Measurements from ENCODE around the gene PPFIBP2.

The PPFIBP2 gene

DNA sequence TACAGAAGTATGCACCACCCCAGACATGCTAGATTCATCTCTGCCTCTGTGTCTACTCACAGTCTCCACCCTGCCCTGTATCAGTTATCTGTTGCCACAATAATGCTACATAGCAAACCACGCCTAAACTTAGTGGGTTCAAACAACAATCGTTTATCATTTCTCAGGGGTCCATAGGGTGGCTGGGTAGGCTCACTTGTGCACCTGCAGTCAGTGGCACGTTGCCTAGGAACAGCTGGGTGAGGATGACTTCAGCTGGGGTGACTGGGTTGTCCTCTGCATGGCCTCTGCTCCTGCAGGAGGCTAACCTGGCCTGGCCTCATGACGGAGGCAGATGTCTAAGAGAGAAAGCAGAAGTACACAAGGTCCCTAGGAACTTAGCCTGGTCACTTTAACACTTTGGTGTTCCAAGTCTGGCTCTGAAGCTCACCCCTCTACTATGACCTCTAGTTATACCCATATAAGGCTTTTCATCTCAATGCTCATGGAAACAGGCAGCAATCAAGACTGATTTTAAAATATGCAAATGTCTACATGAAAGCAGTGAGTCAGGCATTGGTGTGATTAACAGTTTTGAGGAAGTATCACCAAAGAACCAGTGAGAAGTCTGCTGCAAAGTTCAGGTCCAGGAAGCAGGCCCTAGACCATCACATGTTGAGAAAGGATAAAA, 17.8 kb upstream of the PPFIBP2 start:
- H3K4me3 ChIP-seq (ENCODE audit: low read length), result no peak overlapping the region
- peak; percentile 11 for DNase-seq (ENCODE audit: low read depth)
- TF ChIP-seq, protein P1, sequence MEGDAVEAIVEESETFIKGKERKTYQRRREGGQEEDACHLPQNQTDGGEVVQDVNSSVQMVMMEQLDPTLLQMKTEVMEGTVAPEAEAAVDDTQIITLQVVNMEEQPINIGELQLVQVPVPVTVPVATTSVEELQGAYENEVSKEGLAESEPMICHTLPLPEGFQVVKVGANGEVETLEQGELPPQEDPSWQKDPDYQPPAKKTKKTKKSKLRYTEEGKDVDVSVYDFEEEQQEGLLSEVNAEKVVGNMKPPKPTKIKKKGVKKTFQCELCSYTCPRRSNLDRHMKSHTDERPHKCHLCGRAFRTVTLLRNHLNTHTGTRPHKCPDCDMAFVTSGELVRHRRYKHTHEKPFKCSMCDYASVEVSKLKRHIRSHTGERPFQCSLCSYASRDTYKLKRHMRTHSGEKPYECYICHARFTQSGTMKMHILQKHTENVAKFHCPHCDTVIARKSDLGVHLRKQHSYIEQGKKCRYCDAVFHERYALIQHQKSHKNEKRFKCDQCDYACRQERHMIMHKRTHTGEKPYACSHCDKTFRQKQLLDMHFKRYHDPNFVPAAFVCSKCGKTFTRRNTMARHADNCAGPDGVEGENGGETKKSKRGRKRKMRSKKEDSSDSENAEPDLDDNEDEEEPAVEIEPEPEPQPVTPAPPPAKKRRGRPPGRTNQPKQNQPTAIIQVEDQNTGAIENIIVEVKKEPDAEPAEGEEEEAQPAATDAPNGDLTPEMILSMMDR (IDR thresholded peaks at IDR 0.05; ENCODE audit: insufficient read depth, low read depth, low read length, missing control alignments), result no peak

DNA sequence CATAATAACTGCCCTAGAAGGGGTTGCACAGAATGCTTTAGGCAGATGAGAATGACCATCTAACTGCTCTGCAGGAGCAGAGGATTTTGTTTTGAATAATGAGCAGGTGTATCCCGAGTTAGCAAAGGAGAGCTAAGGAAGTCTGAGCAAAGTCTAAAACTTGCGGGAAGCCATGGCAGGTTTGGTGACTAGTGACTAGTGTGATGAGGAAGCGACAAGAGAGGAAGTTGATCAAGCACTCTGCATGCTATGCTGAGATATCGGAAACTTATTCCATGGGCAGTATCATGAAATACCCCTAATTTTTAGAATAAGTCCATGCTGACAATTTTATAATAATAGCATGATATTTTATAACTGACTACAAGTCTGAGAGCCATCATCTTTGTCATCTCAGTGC, 15.6 kb upstream of the PPFIBP2 start:
- no peak for DNase-seq (ENCODE audit: low read depth)
- TF ChIP-seq, protein P1 (IDR thresholded peaks at IDR 0.05; ENCODE audit: insufficient read depth, low read depth, low read length, missing control alignments), result no peak
- no peak overlapping the region for H3K4me3 ChIP-seq (ENCODE audit: low read length)

DNA sequence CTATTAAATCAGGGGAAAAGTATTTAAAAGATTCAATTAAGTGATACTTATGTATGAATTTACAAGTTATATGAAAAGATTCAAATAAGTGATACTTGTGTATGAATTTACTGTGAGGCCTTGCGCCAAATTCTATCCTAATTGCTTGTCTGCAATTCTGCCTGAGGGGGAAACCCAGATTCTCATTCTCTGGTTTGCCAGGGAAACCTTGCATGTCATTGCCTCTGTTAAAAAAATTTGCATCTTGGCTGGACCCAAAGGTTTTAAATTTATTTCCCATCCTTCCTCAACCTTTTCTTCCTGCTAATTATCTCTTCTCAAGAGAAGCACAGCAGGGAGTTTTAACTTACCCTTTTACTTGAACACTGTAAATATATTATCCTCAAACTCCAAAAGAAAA, 14.7 kb upstream of the PPFIBP2 start:
- TF ChIP-seq, protein P1 (IDR thresholded peaks at IDR 0.05; ENCODE audit: insufficient read depth, low read depth, low read length, missing control alignments), result no peak
- H3K4me3 ChIP-seq (ENCODE audit: low read length), result no peak overlapping the region
- DNase-seq (ENCODE audit: low read depth), result no peak

DNA sequence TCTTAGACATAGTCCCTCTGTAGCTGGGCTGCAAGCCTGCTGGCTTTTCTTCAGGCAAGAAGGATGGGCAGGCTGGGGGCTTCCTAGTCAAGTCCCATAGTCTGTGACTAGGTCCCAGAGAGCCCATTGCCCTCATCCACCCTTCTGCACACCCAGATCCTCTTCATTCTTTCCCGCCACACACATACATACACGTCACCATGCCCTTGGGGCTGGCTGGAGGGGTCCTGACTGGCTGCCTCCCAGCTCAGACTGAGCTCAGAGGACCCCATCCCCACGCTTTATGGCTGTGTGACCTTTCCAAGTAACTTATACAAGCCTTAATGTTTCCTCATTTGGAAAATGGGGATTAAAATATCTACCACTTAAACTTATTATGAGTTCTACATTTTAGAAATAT, 13.5 kb upstream of the PPFIBP2 start:
- TF ChIP-seq, protein P1 (IDR thresholded peaks at IDR 0.05; ENCODE audit: insufficient read depth, low read depth, low read length, missing control alignments), result no peak
- DNase-seq (ENCODE audit: low read depth), result no peak

DNA sequence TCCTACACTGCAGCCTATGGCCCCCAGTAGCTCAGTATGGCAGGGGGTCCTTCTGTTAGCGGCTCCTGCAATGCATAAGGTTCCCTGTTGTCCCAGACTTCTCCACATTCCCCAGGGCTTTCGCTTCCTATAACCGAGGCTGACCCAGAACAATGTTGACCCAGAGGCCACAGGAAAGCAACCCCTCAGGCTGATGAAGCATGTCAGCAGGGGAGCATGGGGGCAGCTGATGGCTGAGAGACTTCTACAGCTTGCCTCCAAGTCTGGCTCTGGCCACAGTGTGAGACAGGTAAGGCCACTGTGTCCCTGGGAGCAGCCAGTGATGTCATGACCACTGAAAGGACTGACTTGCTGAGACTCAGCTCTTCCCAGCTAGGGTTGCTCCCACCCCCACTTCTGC, 12.5 kb upstream of the PPFIBP2 start:
- DNase-seq (ENCODE audit: low read depth), result no peak
- TF ChIP-seq, protein P1 (IDR thresholded peaks at IDR 0.05; ENCODE audit: insufficient read depth, low read depth, low read length, missing control alignments), result no peak
- no peak overlapping the region for H3K4me3 ChIP-seq (ENCODE audit: low read length)

More for the DNA sequence above, 13.5 kb upstream of the PPFIBP2 start:
- H3K4me3 ChIP-seq (ENCODE audit: low read length), result no peak overlapping the region

DNA sequence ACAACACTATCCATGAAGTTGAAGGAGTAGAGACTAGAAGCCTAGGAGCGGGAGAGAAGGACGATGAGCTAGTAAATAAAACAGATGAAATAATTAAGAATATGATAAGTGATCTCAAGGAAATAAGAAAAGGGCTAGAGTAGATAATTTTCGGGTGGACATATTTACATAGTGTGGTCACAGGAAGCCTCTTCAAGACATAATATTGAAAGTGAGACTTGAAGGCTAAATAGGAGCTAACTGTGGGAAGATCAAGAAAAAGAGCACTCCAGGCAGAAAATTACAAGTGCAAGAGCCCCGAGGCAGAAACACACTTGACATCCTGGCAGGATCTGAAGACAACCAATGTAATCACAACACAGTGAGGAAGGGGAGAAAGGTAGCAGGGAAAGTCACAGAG, 11.9 kb upstream of the PPFIBP2 start:
- TF ChIP-seq, protein P1 (IDR thresholded peaks at IDR 0.05; ENCODE audit: insufficient read depth, low read depth, low read length, missing control alignments), result no peak
- no peak for DNase-seq (ENCODE audit: low read depth)
- no peak overlapping the region for H3K4me3 ChIP-seq (ENCODE audit: low read length)

DNA sequence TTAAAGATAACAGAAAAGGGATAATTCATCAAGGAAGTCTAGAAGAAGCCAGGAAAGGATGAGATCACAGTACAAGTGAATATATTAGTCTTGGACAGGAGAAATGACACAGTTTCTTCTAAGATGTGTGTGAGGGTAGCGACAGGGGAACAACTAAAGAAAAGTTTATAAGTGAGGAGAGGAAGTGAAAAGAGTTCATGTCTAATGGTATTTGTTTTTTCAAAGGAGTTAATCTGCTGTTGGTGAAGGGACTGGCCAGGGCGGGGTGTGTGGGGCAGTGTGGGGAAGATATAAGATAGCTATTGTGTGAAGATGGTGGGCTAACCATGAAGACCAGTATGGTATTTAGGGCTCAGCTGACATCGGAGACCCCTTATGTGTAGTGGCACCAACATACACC, 7.6 kb upstream of the PPFIBP2 start:
- H3K4me3 ChIP-seq (ENCODE audit: low read length), result no peak overlapping the region
- TF ChIP-seq, protein P1 (IDR thresholded peaks at IDR 0.05; ENCODE audit: insufficient read depth, low read depth, low read length, missing control alignments), result no peak
- DNase-seq (ENCODE audit: low read depth), result no peak
